ENCODE results near the gene CFAP74.

DNA sequence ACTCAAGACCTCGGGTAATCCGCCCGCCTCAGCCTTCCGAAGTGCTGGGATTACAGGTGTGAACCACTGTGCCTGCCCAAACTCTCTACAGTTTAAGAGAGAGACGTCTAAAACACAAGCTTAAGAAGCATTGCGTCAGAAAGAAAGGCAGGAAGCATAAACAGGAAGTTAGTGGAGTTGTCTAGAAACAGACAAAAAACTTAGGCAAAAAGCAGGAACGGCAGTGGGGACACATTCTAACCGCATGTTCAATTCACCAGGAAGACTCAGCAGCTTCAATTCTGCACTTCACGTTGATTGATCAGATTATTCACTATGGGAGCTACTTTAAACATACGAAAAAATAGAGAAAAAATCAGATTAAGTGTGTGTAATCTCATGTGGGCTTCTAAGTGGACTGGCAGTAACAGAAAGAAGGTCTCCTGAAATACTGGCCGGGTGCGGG lies 7.4 kb downstream of the CFAP74 start:
- TF ChIP-seq CTCF (IDR thresholded peaks at IDR 0.05; ENCODE audit: borderline replicate concordance, extremely low read depth, low read length, poor library complexity, severe bottlenecking) (no peak), EZH2 (IDR thresholded peaks at IDR 0.05; ENCODE audit: borderline replicate concordance, low read depth, low read length, severe bottlenecking) (no peak)

Data from DND-41 (cell line).